IMR-90 (cell line): ENCODE measurements around the gene METTL2B. TPM values are rescaled to one million over a fixed set of nuclear protein-coding genes. Genes with fewer than 3 reads are reported as not detected.

Experiments
- ATAC-seq: fragments of 200-7000 bp; cut with Tn5 transposase; 2 replicates; pipeline ENCODE4 v1.9.1; 2020; ENCODE audit warnings: low read depth, mild to moderate bottlenecking, moderate library complexity
- BruUV-seq: library from RNA; stranded (reverse); fragments of 400-500 nt; replicated peaks from 2 replicates; lab custom pipeline; 2021; lab: Mats Ljungman, UMichigan
- CTCF ChIA-PET: fragments of 300-600 bp; formaldehyde crosslinking; extraction: SDS; loops from one replicate; lab custom pipeline; 2021; ENCODE audit warnings: antibody characterized with exemption; lab: Yijun Ruan, JAX
- POLR2A ChIA-PET: fragments of 300-600 bp; sonication (Branson Sonifier 250); formaldehyde crosslinking; loops from one replicate; lab custom pipeline; 2022; ENCODE audit warnings: antibody characterized with exemption; ENCODE audit not compliant: unreplicated experiment; lab: Charles Lee
- DNase-seq: peaks from one replicate; pipeline ENCODE4 v3.0.0; 2013
- H2AFZ ChIP-seq: replicated peaks from 2 replicates; pipeline ENCODE3; 2013; ENCODE audit warnings: low read length, mild to moderate bottlenecking; ENCODE audit not compliant: poor library complexity
- H2AK5ac ChIP-seq: 2 replicates; pipeline ENCODE4 v1.6.1; 2013; ENCODE audit warnings: low read depth, low read length, inconsistent platforms
- H2AK9ac ChIP-seq: replicated peaks from 2 replicates; pipeline ENCODE3; 2013; ENCODE audit warnings: mild to moderate bottlenecking, low read depth, low read length, moderate library complexity; ENCODE audit not compliant: poor library complexity
- H2BK120ac ChIP-seq: 2 replicates; pipeline ENCODE4 v1.6.1; 2013; ENCODE audit warnings: low read depth, low read length, inconsistent platforms
- H2BK15ac ChIP-seq: 3 replicates; pipeline ENCODE4 v1.6.1; 2013; ENCODE audit warnings: low read depth, low read length, inconsistent platforms
- H2BK20ac ChIP-seq: 2 replicates; pipeline ENCODE4 v1.6.1; 2013; ENCODE audit warnings: low read depth, mild to moderate bottlenecking, inconsistent platforms, low read length, moderate library complexity
- H2BK5ac ChIP-seq: 2 replicates; pipeline ENCODE4 v1.6.1; 2013; ENCODE audit warnings: mild to moderate bottlenecking, low read depth, low read length, inconsistent platforms; ENCODE audit not compliant: poor library complexity, severe bottlenecking
- H3K14ac ChIP-seq: replicated peaks from 2 replicates; pipeline ENCODE4 v1.6.1; 2013; ENCODE audit warnings: low read depth, low read length, inconsistent platforms
- H3K18ac ChIP-seq: 2 replicates; pipeline ENCODE4 v1.6.1; 2013; ENCODE audit warnings: low read depth, low read length, control low read depth
- H3K23ac ChIP-seq: 2 replicates; pipeline ENCODE4 v1.6.1; 2013; ENCODE audit warnings: low read depth, low read length, inconsistent platforms
- H3K27ac ChIP-seq: 2 replicates; pipeline ENCODE4 v1.5.1; 2013; ENCODE audit warnings: mild to moderate bottlenecking, control low read depth, low read length; ENCODE audit not compliant: insufficient read depth
- H3K27me3 ChIP-seq: 2 replicates; pipeline ENCODE4 v1.6.1; 2013; ENCODE audit warnings: low read length; ENCODE audit not compliant: control insufficient read depth, insufficient read depth
- H3K36me3 ChIP-seq: 2 replicates; pipeline ENCODE4 v1.6.1; 2013; ENCODE audit warnings: low read length, mixed read lengths; ENCODE audit not compliant: control insufficient read depth, insufficient read depth
- H3K4ac ChIP-seq: 2 replicates; pipeline ENCODE4 v1.6.1; 2013; ENCODE audit warnings: low read depth, low read length, inconsistent platforms
- H3K4me1 ChIP-seq: 2 replicates; pipeline ENCODE4 v1.6.1; 2013; ENCODE audit warnings: low read length, mixed read lengths; ENCODE audit not compliant: control insufficient read depth, insufficient read depth
- H3K4me2 ChIP-seq: 2 replicates; pipeline ENCODE4 v1.6.1; 2013; ENCODE audit warnings: low read depth, mild to moderate bottlenecking, control low read depth, low read length, moderate library complexity
- H3K4me3 ChIP-seq: 2 replicates; pipeline ENCODE4 v1.5.1; 2013; ENCODE audit warnings: low read depth, mild to moderate bottlenecking, control low read depth, low read length, moderate library complexity; ENCODE audit not compliant: insufficient read depth
- H3K56ac ChIP-seq: 2 replicates; pipeline ENCODE4 v1.6.1; 2013; ENCODE audit warnings: low read length, inconsistent platforms; ENCODE audit not compliant: insufficient read depth; ENCODE audit errors: extremely low read depth
- H3K79me1 ChIP-seq, 2 experiments: 2 replicates each; pipeline ENCODE4 v1.6.1; 2013; ENCODE audit warnings: low read length in 2 of 2, inconsistent platforms in 1 of 2, low read depth in 1 of 2
- H3K9ac ChIP-seq: 2 replicates; pipeline ENCODE4 v1.6.1; 2013; ENCODE audit warnings: low read depth, low read length, control low read depth
- H3K9me1 ChIP-seq: 2 replicates; pipeline ENCODE4 v1.6.1; 2013; ENCODE audit warnings: low read length, inconsistent platforms; ENCODE audit not compliant: insufficient read depth
- H3K9me3 ChIP-seq: 2 replicates; pipeline ENCODE4 v1.6.1; 2013; ENCODE audit warnings: low read length; ENCODE audit not compliant: control insufficient read depth, insufficient read depth
- H4K20me1 ChIP-seq: 2 replicates; pipeline ENCODE4 v1.6.1; 2013; ENCODE audit warnings: low read length, inconsistent platforms; ENCODE audit not compliant: insufficient read depth
- H4K5ac ChIP-seq: 2 replicates; pipeline ENCODE4 v1.6.1; 2013; ENCODE audit warnings: mild to moderate bottlenecking, low read depth, low read length, control low read depth
- H4K8ac ChIP-seq, 2 experiments: 2 replicates each; pipeline ENCODE4 v1.6.1; 2013; ENCODE audit warnings: low read depth in 2 of 2, low read length in 2 of 2, control low read depth in 1 of 2, inconsistent platforms in 1 of 2
- H4K91ac ChIP-seq: 2 replicates; pipeline ENCODE4 v1.6.1; 2013; ENCODE audit warnings: low read depth, low read length, inconsistent platforms; ENCODE audit not compliant: insufficient read depth
- BHLHE40 ChIP-seq: fragments of 150-350 bp; IDR thresholded peaks from 2 replicates; pipeline ENCODE4 v1.6.1; 2016; ENCODE audit warnings: mild to moderate bottlenecking, low read depth, low read length
- CEBPB ChIP-seq: IDR thresholded peaks from 2 replicates; pipeline ENCODE4 v1.6.1; 2012; ENCODE audit warnings: low read depth, low read length, improper control_type of control experiment
- CHD1 ChIP-seq: IDR thresholded peaks from 2 replicates; pipeline ENCODE4 v1.6.1; 2012; ENCODE audit warnings: low read depth, low read length, improper control_type of control experiment
- MAFK ChIP-seq: IDR thresholded peaks from 2 replicates; pipeline ENCODE4 v1.6.1; 2012; ENCODE audit warnings: low read depth, low read length, improper control_type of control experiment
- MXI1 ChIP-seq: IDR thresholded peaks from 2 replicates; pipeline ENCODE4 v1.6.1; 2012; ENCODE audit warnings: low read depth, mild to moderate bottlenecking, low read length, moderate library complexity, borderline replicate concordance
- NFE2L2 ChIP-seq: fragments of 150-350 bp; IDR thresholded peaks from 2 replicates; pipeline ENCODE4 v1.6.1; 2016; ENCODE audit warnings: low read depth, mild to moderate bottlenecking, low read length
- RFX5 ChIP-seq: IDR thresholded peaks from 2 replicates; pipeline ENCODE4 v1.8.0; 2012; ENCODE audit warnings: low read depth, mild to moderate bottlenecking, low read length, moderate library complexity
- WGBS, 2 experiments: methylation state at CpG; one replicate each; pipeline versions ENCODE4 v1.1.5 to v1.1.7; 2013; ENCODE audit warnings: missing lambda C conversion rate in 2 of 2; ENCODE audit not compliant: insufficient read length in 1 of 2; ENCODE audit errors: extremely low coverage in 2 of 2; 5-methylcytosine and 5-hydroxymethylcytosine counted together
- dilution Hi-C: fragments of 300-500 bp; cut with HindIII; formaldehyde crosslinking; loops from one replicate; pipeline ENCODE4 v1.14.3; 2018; ENCODE audit warnings: low sequenced_read_pairs; ENCODE audit not compliant: unreplicated experiment
- in situ Hi-C: fragments of 300-500 bp; cut with MboI; formaldehyde crosslinking; loops from 3 replicates; pipeline ENCODE4 v1.14.3; 2019; ENCODE audit warnings: low sequenced_read_pairs, inconsistent platforms, mixed read lengths
- intact Hi-C: fragments of 100-400 bp; cut with micrococcal nuclease; formaldehyde crosslinking; loops from 2 replicates; pipeline ENCODE4 v1.10.0; 2022
- polyA plus RNA-seq, 3 experiments: library from polyadenylated mRNA; depleted of rRNA; stranded (reverse); fragments of >200 nt; gene quantifications; 2 replicates each; pipeline ENCODE4 v1.2.3, GENCODE V29; 2012; ENCODE audit warnings: low replicate concordance in 1 of 3
- total RNA-seq: library from RNA; depleted of rRNA; stranded (reverse); fragments of >200 nt; gene quantifications from 2 replicates; pipeline ENCODE4 v1.2.3, GENCODE V29; 2012
- TF ChIP-seq, protein P1 (sequence below): fragments of 150-350 bp; IDR thresholded peaks from 2 replicates; pipeline ENCODE4 v1.6.1; 2016; ENCODE audit warnings: low read depth, mild to moderate bottlenecking, low read length, moderate library complexity, borderline replicate concordance

METTL2B gene
- total and polyA plus RNA-seq, 2 of the 4 experiments (the other 2 are of a cell fraction): 18.0 to 34.2 TPM

DNA sequence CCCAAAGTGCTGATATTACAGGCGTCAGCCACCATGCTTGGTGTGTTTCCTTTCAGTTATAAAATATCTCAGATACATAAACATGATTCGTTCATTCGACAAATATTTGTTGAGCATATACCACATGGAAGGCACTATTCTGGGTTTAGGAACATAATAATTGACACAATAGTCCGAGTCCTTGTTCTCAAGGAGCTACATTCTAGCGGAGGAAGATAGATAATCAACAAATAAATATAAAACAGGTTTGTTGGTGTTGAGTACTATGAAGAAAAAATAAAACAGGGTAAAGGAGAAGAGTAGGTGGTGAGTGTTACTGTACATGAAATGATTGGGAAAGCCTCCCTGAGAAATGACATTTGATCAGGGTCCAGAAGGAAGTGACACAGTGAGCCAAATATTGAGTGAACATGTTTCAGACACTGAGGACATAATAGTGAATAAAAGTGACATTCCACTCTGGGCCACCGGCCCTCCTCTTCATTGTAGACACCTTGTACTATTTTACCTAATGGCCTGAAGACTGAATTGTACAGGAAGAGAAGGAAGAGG, 27.7 kb upstream of the METTL2B start:
- intact Hi-C loops: no loop called here
- no peaks in the 10 kb centered on the region for H3K9me1 ChIP-seq
- no peak overlapping the region for H2BK120ac ChIP-seq
- H2BK15ac ChIP-seq: no peak overlapping the region
- H3K4me2 ChIP-seq: no peak overlapping the region
- H2BK5ac ChIP-seq: no peak overlapping the region
- no peak overlapping the region for H3K9ac ChIP-seq
- no peaks in the 10 kb centered on the region for H3K79me1 ChIP-seq
- H4K8ac ChIP-seq: no peak overlapping the region
- no peak overlapping the region for H3K23ac ChIP-seq
- H3K4ac ChIP-seq: no peak overlapping the region
- no peaks in the 10 kb centered on the region for H3K36me3 ChIP-seq
- TF ChIP-seq MXI1 (no peak), BHLHE40 (no peak), MAFK (no peak), RFX5 (no peak), CEBPB (no peak), NFE2L2 (no peak), CHD1 (no peak)
- TF ChIP-seq, protein P1, sequence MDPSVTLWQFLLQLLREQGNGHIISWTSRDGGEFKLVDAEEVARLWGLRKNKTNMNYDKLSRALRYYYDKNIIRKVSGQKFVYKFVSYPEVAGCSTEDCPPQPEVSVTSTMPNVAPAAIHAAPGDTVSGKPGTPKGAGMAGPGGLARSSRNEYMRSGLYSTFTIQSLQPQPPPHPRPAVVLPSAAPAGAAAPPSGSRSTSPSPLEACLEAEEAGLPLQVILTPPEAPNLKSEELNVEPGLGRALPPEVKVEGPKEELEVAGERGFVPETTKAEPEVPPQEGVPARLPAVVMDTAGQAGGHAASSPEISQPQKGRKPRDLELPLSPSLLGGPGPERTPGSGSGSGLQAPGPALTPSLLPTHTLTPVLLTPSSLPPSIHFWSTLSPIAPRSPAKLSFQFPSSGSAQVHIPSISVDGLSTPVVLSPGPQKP: no peak
- no peaks in the 10 kb centered on the region for H4K20me1 ChIP-seq
- H2AK9ac ChIP-seq: no peak overlapping the region
- H2BK20ac ChIP-seq: no peak overlapping the region
- no peak overlapping the region for H3K18ac ChIP-seq
- dilution Hi-C loops: no loop called here
- no peak overlapping the region for H3K56ac ChIP-seq
- no peak overlapping the region for H2AK5ac ChIP-seq
- BruUV-seq: no TSS peak
- H3K14ac ChIP-seq: no peak overlapping the region
- no peak overlapping the region for H2AFZ ChIP-seq
- ChIA-PET POLR2A (no interaction called here), CTCF (interaction anchor here (1.5 to 1.6 kb wide), 2 partner anchors 22 to 23 kb away, joined by 3 to 5 read pairs; no protein-coding TSS in a partner anchor)
- no peak overlapping the region for H4K5ac ChIP-seq
- DNase-seq (no peak), ATAC-seq (no peak)
- in situ Hi-C loops: no loop called here
- no peak overlapping the region for H3K27ac ChIP-seq
- H3K9me3 ChIP-seq: no peaks in the 10 kb centered on the region
- H3K4me1 ChIP-seq: peaks cover 2% of the 10 kb centered on the region; the same call in 1 of the 2 replicates
- no peak overlapping the region for H3K4me3 ChIP-seq
- H3K27me3 ChIP-seq: peaks cover 7% of the 10 kb centered on the region
- no CpG with 5 or more reads among the region's 6 CpGs for WGBS, 2 experiments
- H4K91ac ChIP-seq: no peak overlapping the region
